ENCODE measurements around the gene USH1C.

- TF ChIP-seq CTCF (IDR thresholded peaks at IDR 0.05), result no peak
- no peak for TF ChIP-seq ZFX (IDR thresholded peaks at IDR 0.05; ENCODE audit: borderline replicate concordance)
Measured at GRCh38 chr11:17572791-17573460, 28.7 kb upstream of the USH1C start.
